Heart left ventricle (tissue), 13 donors: Measurements from ENCODE around the gene PFDN5.

Experiments used
- POLR2A ChIP-seq, 2 donors: fragments of 450-650 bp; IDR thresholded peaks; one replicate each; pipeline ENCODE4 v1.6.1; 2017; ENCODE audit warnings: antibody characterized with exemption in 2 of 2, mild to moderate bottlenecking in 2 of 2, moderate library complexity in 2 of 2
- TF ChIP-seq, protein P1 (sequence below), 12 donors: fragments of 200-600 bp; sonication (generic) in 4 of 12; IDR thresholded peaks; one replicate each; pipeline versions ENCODE4 v1.5.0 to v1.8.0; 2018 to 2022; ENCODE audit warnings: antibody characterized with exemption in 12 of 12, mild to moderate bottlenecking in 5 of 12
- donor health status: ischemic (EF 13 %, LVEDD 7.1; RV severe dilation, severe dysfunction).
- donor health status: DM: no; HTN: yes; CAD: no.
- donor health status: DM: no; HTN: no; CAD: no.
- donor health status: ischemic (EF 25% LVEDD 6.9; RV normal size, moderate dysfunction).
- donor health status: ischemic (EF 25% LVEDD 5.7; RV mildly dilated, moderate dysfunction).
- donor health status: ischemic (EF 35%, LVEDD 5.7; RV mildly dilated, moderate dysfunction).
- donor health status: nonischemic (EF 11% LVEDD 7.7; RV severe dilation, severe dysfunction).
- donor health status: DM: yes; HTN: yes; CAD: no.
- donor health status: PGD.
- donor health status: ischemic (EF 29% LVEDD 5.4; RV normal size, mild dysfunction).
- donor health status: nonischemic (EF 23%, LVEDD 6.1; RV moderate dilation, normal function).

DNA sequence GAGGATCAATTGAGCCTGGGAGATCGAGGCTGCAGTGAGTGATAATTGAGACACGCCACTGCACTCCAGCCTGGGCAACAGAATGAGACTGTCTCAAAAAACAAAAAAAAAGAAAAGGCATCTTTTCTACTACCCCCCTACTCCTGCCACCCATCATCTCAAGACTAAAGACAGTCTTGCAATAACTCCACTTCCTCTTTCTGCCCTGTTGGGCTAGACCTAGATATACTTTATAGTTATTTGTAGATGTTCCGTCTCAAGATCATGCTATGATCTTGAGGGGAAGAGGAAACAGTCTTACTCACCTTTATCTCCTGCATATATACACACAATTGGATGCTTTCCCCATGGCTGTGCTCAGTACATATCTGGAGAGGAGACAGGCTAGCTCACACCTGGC, 39.3 kb upstream of the PFDN5 start:
- TF ChIP-seq, protein P1, sequence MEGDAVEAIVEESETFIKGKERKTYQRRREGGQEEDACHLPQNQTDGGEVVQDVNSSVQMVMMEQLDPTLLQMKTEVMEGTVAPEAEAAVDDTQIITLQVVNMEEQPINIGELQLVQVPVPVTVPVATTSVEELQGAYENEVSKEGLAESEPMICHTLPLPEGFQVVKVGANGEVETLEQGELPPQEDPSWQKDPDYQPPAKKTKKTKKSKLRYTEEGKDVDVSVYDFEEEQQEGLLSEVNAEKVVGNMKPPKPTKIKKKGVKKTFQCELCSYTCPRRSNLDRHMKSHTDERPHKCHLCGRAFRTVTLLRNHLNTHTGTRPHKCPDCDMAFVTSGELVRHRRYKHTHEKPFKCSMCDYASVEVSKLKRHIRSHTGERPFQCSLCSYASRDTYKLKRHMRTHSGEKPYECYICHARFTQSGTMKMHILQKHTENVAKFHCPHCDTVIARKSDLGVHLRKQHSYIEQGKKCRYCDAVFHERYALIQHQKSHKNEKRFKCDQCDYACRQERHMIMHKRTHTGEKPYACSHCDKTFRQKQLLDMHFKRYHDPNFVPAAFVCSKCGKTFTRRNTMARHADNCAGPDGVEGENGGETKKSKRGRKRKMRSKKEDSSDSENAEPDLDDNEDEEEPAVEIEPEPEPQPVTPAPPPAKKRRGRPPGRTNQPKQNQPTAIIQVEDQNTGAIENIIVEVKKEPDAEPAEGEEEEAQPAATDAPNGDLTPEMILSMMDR (IDR thresholded peaks at IDR 0.05), result no peak
- TF ChIP-seq POLR2A (IDR thresholded peaks at IDR 0.05), result no peak
